Left ventricle myocardium superior (tissue), 1 donor: ENCODE measurements around the gene NOD1. TPM values are rescaled to one million over a fixed set of nuclear protein-coding genes. Genes with fewer than 3 reads are reported as not detected.
A peak's percentile ranks its signal among the peaks of the same experiment; 100 is the strongest.

ENCODE experiments used
- ATAC-seq: fragments of 200-7000 bp; cut with Tn5 transposase; one replicate; pipeline ENCODE4 v1.9.1; 2020; ENCODE audit warnings: mild to moderate bottlenecking, moderate library complexity
- DNase-seq: peaks from one replicate; pipeline ENCODE4 v3.0.0-alpha.2; 2020
- intact Hi-C: fragments of 100-400 bp; cut with micrococcal nuclease; formaldehyde crosslinking; loops from one replicate; pipeline ENCODE4 v1.11.0; 2022
- total RNA-seq: library from RNA; stranded (reverse); fragmentation: NEBNext Ultra II Directional; extraction: Animal tissue kit (Norgen Biotek cat#: 25700); gene quantifications from one replicate; pipeline ENCODE4 v1.2.1, GENCODE V29; 2021
- donor health status: DM: no; HTN: yes; CAD: no; lungs with severe emphysema.

Gene NOD1
- total RNA-seq, 1 donor from 2014 or later = 6.9 TPM

DNA sequence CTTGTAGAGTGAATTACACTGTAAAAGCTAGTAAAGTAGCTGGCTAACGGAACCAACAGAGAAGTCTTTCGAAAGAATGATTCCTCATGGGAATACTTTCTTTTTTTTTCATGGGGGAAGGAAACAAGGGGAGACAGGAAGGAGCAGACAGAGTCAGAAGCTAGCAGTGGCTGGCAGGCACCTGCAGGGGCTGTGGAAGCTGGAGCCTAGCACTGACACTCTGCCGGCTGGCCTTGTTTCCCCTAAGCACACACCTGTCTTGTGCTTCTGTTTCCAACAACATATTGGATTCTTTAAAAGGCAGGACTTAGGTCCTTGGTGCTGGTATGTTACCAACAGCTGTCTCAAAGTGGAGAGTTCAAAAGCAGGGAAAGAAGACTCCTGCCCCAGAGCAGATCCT is 24.7 kb downstream of the NOD1 start:
- no peak for DNase-seq
- intact Hi-C loops = no loop called here

DNA sequence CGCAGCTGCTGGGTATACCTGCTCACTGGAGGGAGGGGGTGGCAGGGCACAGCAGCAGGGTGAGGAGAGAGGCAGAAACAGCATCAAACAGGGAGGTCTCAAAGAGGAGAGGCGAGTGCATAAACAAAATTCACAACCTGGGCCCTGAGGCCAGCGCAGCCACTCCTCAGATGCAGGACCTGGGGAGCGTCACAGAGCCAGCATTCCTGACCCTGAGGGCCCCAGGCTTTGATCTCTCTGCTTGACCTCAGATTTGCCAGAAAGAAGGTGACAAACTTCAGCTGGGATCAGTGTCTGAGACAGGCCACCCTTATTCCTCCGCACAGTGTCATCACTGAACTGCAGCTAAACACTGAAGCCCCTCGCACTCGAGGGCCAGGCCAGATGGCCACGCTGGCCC is 25.6 kb downstream of the NOD1 start:
- no peak for DNase-seq
- intact Hi-C loops = no loop called here
- no peak for ATAC-seq

More for the DNA sequence above, 24.7 kb downstream of the NOD1 start:
- peak; percentile 49 for ATAC-seq

DNA sequence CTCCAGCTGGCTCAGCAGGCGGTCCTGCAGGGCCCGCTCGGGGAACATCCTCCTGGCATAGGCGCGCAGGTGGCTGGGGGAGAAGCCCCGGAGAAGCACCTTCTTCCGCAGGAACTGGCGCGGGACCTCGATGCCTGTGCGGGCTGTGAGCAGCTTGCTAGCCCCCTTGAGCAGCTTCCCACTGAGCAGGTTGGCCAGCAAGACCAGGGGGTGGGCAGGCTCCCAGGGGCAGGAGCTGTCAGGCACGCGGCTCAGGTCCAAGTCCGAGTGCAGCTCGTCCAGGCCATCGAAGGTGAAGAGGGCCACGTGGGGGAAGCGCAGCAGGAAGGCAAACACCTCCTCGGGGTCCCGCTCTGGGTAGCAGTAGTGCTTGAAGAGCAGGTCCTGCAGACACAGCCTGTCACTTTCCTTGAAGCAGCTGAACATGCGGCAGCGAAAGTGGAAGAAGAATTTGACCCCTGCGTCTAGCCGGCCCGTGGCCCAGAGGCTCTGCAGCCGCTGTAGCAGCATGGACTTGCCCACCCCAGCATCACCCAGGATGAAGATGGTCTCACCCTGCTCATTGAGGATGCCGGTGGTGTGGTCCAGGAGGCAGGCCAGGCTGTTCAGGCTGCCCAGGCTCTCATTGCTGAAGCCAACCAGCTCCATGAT is 26.2 kb downstream of the NOD1 start:
- intact Hi-C loops = no loop called here
- DNase-seq (no peak), ATAC-seq (no peak)

DNA sequence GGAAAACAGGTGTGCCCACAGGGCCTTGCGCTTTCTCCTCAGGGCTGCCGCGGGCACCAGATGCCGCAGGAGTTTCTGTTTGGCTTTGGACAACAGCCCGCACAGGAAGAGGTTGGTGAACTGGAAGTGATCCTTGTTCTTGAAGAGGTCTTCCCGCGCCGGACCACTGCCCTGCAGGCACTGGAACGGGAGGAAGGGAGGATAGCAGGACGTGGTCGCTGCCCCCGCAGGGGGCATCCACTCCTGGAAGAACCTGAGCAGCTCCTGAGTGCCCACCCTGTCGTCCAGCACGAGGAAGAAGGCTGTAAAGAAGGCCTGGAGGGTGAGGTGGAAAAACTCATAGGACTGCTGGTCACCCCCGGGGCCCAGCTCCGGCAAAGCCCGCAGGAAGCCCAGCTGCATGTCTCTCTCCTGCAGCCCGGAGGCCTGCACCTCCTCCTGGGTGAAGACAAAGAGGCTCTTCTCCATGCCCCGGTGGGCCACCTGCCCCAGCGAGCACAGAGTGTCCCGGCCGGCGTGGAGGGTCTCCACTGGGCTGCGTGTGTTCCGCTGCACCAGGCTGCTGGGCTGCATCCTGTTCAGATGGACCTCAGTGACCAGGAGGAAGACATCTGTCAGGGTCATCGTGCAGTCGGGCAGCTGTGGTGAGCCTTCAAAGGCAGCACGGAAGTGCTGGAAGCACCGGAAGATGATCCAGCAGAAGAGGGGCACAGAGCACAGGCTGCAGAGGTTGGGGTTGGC is 26.9 kb downstream of the NOD1 start:
- ATAC-seq (no peak), DNase-seq (peak; percentile 35)
- intact Hi-C loops = no loop called here

DNA sequence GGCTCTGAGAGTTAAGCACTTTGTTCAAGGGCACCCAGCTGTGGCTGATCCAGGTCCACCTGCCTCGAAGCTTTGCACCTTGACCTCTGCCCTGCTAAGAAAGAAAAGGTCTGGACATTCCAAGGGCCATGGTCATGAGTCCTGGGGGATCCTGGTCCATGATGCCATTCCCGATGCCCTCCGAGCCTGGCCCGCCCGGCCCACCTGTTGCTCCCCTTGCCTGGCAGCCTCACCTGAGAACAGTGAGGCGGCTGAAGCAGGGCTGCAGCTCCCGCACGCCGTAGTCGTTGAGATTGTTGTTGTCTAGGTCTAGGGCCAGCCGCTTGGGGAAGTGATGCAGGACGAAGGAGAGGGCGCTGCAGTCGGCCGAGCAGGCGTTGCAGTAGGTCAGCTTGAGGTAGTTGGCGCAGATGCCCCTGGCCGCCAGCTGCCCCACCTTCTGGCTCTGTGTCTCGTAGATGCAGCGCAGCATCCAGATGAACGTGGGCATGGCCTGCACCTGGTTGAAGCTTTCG is 27.5 kb downstream of the NOD1 start:
- ATAC-seq = no peak
- intact Hi-C loops = no loop called here
- DNase-seq = no peak

DNA sequence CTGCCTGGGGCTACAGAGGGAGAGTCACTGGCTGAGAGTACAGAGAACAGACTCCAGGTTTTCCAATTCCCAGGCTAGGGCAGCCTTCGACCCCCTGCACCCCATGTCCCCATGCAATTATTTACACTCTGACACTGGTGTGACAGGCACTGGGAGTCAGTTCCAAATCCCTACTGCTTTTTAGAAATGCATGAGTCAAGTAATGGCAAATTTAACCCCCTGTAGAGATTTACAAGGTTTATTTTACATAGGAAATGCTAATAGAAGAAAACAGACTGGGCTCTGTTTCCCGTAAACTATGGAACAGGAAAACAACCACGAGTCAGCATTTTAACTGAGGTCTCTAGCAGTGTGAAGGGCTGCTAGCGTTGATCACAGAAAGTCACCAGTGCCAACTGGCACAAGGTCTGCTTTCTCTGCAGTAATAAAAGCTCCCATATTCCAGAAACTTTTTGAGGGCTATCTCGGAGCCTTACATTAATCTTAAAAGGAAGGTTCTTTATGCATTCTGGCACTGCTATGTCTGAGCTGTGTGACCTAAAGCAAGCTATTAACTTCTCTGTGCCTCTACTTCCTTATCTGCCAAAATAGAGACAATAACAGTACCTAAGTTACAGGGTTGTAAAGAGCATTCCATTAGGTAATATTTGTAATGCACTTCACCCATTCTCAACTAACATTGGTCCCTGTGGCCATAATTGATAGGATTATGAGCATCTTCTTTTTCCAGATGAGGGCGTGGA is 28.2 kb downstream of the NOD1 start:
- ATAC-seq (no peak), DNase-seq (no peak)
- intact Hi-C loops = no loop called here

DNA sequence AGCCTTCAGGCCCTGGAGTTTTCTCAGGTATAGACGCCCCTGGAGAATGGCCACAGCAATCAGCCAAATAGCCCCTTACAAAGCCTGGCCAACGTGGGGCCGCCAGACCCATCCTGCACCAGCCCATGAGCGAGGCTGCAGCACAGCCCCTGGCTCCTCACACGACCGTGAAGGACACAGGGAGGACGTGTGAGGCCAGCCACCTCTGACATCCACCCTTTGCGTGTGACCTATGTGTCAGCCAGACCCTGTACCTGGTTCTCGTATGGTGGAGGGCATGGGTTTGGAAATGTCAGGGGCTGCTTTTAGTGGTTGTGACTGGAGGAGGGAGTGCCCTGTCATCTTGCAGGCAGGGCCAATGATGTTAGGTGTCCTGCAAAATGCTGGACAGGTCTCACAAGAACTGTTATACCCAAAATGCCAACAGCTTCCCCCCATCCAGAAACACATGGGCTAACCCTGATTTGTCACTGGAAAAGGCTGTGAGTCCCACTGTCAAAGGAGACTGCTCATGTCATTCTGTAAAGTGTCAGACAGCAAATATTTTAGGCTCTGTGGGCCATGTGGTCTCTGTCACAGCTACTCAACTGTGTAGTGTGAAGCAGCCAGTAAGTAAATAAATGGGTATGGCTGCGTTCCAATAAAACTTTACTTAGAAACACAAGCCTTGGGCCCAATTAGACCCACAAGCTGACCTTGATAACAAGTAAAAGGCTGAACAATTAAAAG is 30.0 kb downstream of the NOD1 start:
- ATAC-seq (peak; percentile 88), DNase-seq (no peak)
- intact Hi-C loops = no loop called here

DNA sequence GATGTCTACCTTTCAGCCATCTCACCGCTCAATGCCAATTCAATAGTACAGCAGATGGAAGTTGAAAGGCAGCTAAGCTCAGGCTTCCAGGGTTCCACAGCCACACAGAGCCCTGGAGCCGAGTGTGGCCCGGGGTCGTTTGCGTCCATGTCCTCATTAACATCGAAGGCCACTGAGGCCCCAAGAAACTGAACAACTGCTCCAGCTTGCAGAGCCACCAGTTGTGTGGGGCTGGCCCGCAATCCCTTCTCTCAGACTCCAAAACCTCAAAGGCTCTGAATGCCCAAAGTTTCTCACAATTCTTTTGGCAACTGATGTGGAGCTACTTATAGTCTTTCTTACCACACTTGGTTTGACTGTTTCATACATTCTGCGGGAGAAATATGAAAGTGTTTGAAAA is 31.1 kb downstream of the NOD1 start:
- ATAC-seq (no peak), DNase-seq (no peak)
- intact Hi-C loops = no loop called here

DNA sequence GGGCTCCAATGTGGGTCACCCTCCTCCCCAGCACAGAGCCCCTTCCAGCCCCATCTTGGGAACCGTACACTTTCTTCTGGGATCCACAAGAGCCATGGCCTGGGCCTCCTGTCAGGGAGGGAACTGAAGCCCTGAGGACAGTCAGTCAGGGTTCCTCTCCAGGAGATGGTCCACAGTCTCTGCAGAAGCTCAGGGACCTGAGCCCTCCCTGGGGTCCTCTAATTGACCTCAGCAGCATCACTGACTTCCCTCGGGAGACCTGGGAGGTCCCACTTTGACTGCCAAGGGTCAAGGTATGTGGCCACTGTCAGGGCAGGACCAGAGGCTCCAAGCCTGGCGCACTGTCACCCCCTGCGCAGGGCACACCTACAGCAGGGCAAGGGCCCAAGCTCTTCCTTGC is 32.3 kb downstream of the NOD1 start:
- ATAC-seq (no peak), DNase-seq (no peak)
- intact Hi-C loops = no loop called here

DNA sequence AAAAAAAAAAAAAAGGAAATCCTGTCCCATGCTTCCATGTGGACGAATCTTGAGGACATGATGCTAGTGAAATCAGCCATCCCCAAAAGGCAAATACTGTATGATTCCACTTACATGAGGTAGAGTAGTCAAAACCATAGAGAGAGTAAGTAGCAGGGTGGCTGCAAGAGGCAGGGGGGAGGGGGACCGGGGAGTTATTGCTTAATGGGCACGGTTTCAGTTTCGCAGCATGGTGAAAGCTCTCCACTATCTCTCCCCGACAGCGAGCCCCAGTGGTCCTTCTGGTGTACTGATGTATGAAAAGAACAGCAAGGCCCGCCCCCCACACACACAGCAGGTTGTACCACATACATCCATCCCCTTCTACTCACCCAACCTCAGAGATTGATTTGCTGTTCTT is 32.8 kb downstream of the NOD1 start:
- ATAC-seq = peak; percentile 71
- peak; percentile 75 for DNase-seq
- intact Hi-C loops = no loop called here

DNA sequence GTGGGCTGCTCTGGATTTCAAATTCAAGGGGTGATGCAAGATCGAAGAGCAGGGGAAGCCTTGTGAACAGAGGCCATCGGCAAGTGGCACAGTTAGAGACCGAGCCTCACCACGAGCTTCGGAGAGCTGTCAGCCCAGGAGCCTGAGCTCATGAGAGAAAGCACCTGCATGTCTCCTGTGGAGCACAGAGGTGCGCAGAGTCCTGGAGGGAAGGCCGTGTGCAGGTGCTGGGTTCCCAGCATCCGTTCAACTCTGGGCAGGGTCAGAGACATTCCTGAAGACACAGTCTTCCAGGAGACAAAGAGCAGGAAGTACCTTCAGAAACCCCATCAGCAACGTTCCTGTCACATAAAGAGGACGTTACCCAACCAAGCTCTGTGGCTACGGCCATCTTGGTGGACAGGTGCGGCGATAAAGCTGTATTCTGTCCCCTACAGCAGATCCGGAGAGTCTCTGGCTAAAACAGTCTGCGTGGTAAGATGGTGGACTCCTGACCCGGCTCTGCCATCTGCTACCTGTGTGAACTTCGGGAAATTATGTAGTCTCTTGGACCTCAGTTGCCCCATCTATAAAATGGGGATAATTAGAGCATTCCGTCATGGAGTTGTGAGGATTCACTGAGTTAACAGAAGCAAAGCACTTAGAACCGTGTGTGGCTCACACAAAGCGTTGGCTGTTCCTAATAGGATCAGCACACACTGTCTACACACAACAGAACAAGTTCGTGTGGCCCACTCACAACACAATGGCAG is 40.6 kb downstream of the NOD1 start:
- DNase-seq (no peak), ATAC-seq (no peak)
- intact Hi-C loops = no loop called here

DNA sequence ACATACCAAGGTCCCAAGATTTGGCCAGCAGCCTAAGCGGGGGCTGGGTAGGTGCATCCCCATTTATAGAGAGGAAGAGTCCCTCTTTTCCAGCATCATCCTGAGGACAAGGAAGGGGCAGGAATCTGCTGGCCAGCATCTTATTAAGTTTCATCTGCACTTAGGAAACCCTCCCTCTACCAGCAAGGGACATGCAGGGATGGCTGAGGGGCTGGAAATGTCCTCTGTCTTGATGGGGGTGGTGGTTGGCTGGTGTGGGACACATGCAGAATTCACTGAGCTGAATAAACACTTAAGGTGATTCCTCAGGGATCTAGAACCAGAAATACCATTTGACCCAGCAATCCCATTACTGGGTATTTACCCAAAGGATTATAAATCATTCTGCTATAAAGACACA is 42.1 kb downstream of the NOD1 start:
- DNase-seq = no peak
- no peak for ATAC-seq
- intact Hi-C loops = no loop called here

DNA sequence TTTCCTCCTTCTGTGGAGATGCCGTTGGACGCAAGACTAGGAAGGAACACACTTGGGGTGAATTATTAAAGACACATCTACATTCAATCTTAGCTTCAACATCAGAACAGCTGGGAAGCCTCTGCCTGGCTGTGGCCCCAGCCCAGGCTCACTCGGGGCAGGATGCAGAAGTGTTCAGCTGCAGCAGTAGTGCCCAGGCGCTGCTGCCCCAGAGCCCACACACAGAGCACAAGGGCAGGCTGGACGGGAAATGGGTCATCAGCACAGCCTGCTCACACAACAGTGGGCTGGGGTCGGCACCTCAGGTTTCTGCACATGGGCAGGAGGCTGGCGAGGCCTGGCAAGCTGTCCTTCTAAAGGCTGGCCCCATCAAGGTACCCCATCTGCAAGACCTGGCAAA is 42.5 kb downstream of the NOD1 start:
- intact Hi-C loops = no loop called here
- DNase-seq (no peak), ATAC-seq (peak; percentile 21)

DNA sequence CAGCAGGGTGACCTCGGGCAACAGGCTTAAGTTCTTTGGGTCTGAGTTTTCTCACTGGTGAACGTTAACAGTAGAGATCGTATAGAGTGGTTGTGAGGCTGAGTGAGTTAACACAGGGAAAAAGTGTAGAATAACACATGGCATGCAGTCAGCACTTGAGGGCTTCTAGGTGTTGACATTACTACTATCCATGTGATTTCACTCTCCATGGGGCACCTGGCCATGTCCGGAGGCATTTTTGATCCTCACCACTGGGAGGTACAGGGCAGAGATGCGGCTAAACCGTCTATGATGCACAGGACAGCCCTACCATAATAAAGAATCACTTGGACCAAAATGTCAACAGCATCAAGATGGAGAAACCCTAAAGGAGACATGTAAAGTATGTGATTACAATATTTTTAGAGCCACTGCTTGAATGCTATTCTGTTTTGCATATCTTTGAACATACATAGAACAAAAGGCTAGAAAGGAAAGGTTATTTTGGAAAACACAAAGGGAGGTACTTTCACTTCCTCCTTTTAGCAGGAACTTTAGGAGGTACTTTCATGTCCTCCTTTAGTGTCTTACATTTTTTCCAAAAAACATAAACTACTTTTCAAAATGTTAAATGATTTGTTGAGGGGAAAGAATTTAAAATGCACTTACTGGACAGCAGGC is 44.3 kb downstream of the NOD1 start:
- DNase-seq = no peak
- intact Hi-C loops = no loop called here
- ATAC-seq = no peak

DNA sequence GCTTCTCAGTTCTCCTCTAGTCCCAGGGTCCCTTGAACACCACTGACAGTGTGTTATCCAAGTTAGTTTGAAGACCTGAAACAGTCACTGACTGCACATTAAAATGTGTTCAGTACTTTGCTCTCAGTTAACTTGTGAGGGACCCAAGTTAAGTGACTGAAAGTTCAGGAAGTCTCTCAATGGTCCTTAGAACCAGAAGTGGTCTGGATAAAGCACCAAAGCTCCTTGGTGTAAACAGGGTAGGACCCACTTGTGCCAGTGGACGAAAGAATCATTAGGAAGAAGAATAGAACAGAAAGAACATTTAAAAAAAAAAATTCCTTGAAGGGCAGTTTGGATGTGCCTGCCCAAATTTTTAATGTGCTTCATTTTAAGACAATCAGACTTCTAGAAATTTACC is 45.1 kb downstream of the NOD1 start:
- ATAC-seq (no peak), DNase-seq (no peak)
- intact Hi-C loops = no loop called here

DNA sequence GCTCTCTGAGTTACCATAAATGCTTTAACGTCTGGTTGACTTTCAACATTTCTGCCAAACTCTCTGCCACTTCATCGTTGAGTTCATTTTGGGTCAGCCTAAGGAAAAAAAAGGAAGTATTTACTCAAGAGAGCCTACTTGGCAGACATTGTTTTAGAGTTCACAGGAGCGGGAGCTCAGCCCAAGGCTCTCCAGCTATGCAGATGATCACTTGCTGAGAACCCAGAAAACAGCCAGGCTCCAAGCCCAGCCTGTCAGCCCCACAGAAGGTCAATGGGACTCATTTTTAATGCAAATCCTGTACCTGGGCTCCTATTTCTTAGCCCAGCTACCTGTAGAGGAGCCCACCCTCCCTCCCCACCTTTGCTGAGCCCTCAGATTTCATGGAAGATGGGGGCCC is 45.5 kb downstream of the NOD1 start:
- DNase-seq (peak; percentile 66), ATAC-seq (peak; percentile 86)
- intact Hi-C loops = no loop called here

DNA sequence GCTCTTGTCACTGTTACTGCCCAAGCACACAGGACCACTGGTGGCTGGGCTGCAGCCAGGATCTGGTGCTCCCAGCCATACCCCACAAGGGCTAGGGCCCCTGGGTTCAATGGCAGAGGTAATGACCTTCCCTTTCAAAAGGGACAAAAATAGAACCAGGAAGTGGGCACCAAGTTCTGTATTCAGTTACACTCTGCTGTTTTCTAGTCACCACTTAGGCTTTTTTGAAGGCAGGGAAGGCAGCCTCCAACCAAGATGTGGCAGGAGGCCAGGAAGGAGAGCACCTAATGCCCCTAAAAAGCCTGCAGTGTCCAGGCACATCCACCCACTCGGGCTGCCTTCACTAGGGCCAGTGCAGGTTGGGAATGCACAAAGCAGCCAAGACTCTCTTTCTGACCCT is 47.8 kb downstream of the NOD1 start:
- intact Hi-C loops = no loop called here
- ATAC-seq = peak; percentile 18
- no peak for DNase-seq

DNA sequence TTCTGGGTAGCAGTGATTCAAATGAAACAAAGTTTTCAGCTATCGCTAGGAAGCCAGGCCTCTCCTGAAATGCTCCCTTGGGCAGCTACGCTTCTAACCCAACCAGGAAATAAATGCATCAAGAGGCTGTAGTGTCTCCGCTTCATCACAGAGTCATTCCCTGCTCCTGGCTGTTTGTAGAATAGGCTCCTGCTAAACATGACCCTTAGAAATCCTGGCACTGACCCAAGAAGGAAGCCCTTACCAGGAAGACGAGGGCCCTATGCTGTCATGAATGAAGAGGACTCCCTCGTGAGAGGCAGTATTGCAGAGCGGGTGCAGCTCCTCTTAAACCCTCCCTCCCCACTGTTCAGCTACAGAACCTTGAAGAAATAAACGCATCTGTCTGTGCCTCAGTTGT is 48.3 kb downstream of the NOD1 start:
- ATAC-seq = peak; percentile 8
- no peak for DNase-seq
- intact Hi-C loops = no loop called here

DNA sequence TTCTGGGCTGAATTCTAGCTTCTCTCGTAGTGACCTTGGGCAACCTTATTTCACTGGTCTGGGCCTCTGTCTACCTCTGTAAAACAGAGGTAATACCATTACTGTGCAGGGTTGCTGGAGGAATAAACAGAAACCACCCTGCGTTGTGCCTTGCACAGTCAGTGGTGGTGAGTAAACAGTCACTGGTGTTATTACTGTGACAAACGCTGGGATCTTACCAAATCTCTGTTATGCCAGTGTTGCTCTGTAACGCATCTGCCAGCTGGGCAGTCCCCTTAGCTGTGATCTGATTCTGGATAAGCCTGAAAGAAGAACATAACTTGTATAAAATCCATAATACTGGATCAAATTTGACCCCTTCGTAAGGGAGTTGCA is 49.4 kb downstream of the NOD1 start:
- no peak for ATAC-seq
- intact Hi-C loops = no loop called here
- DNase-seq = no peak
